MM.1S (cell line): Measurements from ENCODE around the gene FOSB.

Experiments
- CTCF ChIP-seq: fragments of 300-600 bp; sonication (generic); IDR thresholded peaks from 2 replicates; pipeline ENCODE4 v1.5.1; 2016; ENCODE audit warnings: antibody characterized with exemption, low read length, mixed read lengths
- EZH2 ChIP-seq: fragments of 300-600 bp; sonication (generic); optimal IDR thresholded peaks from 2 replicates; pipeline ENCODE3; 2017; ENCODE audit warnings: low read depth, mild to moderate bottlenecking, antibody characterized with exemption, low read length, mixed read lengths

GRCh38 chr19:45476304-45476703 is 8.5 kb downstream of the FOSB start:
- TF ChIP-seq CTCF (no peak), EZH2 (no peak)
